ENCODE results near the gene PTPRG. TPM values are rescaled to one million over a fixed set of nuclear protein-coding genes. Genes with fewer than 3 reads are reported as not detected.

The PTPRG gene
- polyA plus RNA-seq, 10 donors: 25.7 to 37.0 (median 33.0) TPM

GRCh38 chr3:61857297-61857696 lies 295.9 kb downstream of the PTPRG start:
- DNase-seq: no peak

GRCh38 chr3:61858054-61858453 lies 296.7 kb downstream of the PTPRG start:
- peak in 2 of 3 donors; percentile 34 to 60 for DNase-seq

- no peak for DNase-seq
Observed at GRCh38 chr3:61861410-61861809, 300.0 kb downstream of the PTPRG start.

GRCh38 chr3:61862614-61863289 lies 301.4 kb downstream of the PTPRG start:
- no peak for DNase-seq

GRCh38 chr3:61863579-61863978 lies 302.2 kb downstream of the PTPRG start:
- DNase-seq: no peak

- peak in 1 of 3 donors; percentile 38 for DNase-seq
Observed at GRCh38 chr3:61864886-61865285, 303.5 kb downstream of the PTPRG start.

- no peak for DNase-seq
Observed at GRCh38 chr3:61865466-61866152, 304.2 kb downstream of the PTPRG start.

- no peak for DNase-seq
Observed at GRCh38 chr3:61866153-61866542, 304.8 kb downstream of the PTPRG start.

GRCh38 chr3:61866961-61867461 lies 305.6 kb downstream of the PTPRG start:
- no peak for DNase-seq

GRCh38 chr3:61868499-61868898 lies 307.1 kb downstream of the PTPRG start:
- no peak for DNase-seq

GRCh38 chr3:61869371-61869770 lies 308.0 kb downstream of the PTPRG start:
- no peak for DNase-seq

GRCh38 chr3:61871644-61872043 lies 310.3 kb downstream of the PTPRG start:
- DNase-seq: no peak

GRCh38 chr3:61872077-61872706 lies 310.8 kb downstream of the PTPRG start:
- no peak for DNase-seq

GRCh38 chr3:61875046-61875844 lies 313.9 kb downstream of the PTPRG start:
- peak in 1 of 3 donors; percentile 11 for DNase-seq

GRCh38 chr3:61875976-61876671 lies 314.8 kb downstream of the PTPRG start:
- no peak for DNase-seq

- DNase-seq: peak in 1 of 3 donors; percentile 47
Observed at GRCh38 chr3:61876797-61877196, 315.4 kb downstream of the PTPRG start.

- DNase-seq: no peak
Observed at GRCh38 chr3:61877359-61878138, 316.2 kb downstream of the PTPRG start.

GRCh38 chr3:61882253-61882652 lies 320.9 kb downstream of the PTPRG start:
- DNase-seq: no peak

GRCh38 chr3:61884794-61885193 lies 323.4 kb downstream of the PTPRG start:
- DNase-seq: no peak

- DNase-seq: no peak
Observed at GRCh38 chr3:61885414-61885813, 324.0 kb downstream of the PTPRG start.

GRCh38 chr3:61887206-61887605 lies 325.8 kb downstream of the PTPRG start:
- DNase-seq: no peak
